HG02759 (cell line): ENCODE results near the gene CSH2.
A peak's percentile ranks its signal among the peaks of the same experiment; 100 is the strongest.

Experiments
- ATAC-seq: cut with Tn5 transposase; IDR thresholded peaks from one replicate; pipeline ENCODE4 v1.9.1; 2021; ENCODE audit warnings: mild to moderate bottlenecking, moderate library complexity; ENCODE audit not compliant: unreplicated experiment

The CSH2 gene

DNA sequence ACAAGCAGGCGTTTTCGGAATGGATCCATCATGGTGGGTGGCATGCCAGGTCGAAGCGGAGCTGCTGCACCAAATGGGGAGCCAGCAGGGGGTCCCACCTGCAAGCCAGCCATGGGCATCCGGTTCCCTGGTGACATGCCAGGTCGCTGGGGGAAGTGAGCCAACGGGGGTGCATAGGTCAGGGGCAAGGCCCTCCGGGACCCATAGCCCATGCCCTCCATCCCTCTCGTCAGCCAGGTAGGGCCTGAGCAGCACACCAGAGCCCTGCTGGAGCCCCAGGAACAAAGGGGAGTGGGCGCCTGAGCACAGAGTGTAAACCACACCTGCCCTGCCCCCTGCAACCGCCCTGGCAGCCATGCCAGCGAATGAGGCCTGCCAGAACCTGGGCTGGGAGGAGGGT, 36.0 kb downstream of the CSH2 start:
- no peak for ATAC-seq

DNA sequence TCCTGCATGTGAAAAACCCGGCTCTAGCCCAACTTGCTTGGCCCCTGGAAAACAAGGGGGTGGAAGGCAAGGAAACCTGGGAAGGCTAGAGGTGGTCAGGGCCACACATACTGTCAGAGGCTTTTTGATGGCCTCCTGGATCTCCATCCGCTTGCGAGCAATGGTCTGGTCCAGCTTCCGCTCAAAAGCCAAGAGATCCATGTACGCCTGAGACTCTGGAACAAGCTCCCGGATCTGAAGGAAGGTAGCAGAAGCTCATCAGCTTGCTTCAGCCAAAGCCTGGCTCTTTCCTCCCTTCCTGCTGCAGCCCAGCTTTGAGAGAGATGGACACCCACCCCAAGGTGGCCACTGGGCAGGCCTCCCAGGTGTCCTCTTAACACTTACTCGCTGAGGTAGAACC, 36.7 kb downstream of the CSH2 start:
- no peak for ATAC-seq

DNA sequence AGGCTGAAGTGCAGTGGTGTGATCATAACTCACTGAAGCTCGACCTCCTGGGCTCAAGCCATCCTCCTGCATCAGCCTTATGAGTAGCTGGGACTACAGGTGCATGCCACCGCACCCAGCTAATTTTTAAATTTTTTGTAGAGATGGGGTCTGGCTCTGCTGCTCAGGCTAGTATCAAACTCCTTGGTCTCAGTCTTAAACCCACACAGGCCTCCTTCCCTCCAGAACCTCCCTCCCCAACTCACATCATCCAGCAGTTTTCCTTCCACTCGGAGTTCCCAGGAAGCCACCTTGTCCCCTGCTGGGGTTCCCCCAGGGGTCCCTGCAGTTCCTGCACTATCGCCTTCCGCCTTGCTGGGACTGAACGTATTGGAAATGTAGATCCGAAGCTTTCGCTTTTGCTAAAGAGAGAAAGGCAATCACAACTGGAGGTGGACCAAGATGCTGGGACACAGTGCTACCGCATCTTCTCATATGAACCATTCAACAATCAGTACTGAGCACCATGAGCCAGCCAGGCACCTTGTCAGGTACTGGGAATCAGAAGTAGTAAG, 38.2 kb downstream of the CSH2 start:
- no peak for ATAC-seq

DNA sequence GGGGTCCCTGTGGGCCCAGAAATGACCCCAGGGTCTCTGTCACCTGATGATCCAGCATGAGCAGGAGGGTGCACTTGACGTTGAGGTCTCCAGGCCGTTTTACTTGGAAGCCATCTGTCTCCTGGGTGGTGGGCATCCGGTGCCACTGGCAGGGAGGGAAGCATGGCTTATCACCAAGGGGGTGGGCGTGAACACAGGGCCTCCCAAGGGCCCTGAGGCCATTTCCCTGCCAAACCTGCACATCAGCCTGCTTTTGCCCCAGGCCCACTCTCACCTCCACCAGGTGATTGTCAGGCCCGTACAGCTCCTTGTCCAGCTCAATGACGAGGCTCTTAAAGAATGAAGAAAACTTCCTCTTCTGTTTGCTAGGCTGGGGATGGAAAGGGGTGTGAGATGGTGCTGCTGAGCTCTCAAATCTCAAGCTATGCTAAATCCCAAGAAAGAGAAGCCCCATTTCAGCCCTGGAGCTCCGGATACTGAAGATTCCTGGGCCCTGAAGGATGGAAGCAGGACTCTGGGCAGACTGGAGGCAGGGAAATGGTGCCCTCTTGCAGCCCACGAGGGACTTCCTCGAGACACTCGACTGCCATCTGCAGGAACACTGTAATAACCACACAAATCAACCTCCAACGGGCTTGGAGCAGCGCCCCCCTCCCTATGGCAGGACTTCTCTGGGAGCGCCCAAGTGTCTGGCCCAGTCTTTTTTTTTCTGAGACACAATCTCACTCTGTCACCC, 38.9 kb downstream of the CSH2 start:
- peak; percentile 67 for ATAC-seq

DNA sequence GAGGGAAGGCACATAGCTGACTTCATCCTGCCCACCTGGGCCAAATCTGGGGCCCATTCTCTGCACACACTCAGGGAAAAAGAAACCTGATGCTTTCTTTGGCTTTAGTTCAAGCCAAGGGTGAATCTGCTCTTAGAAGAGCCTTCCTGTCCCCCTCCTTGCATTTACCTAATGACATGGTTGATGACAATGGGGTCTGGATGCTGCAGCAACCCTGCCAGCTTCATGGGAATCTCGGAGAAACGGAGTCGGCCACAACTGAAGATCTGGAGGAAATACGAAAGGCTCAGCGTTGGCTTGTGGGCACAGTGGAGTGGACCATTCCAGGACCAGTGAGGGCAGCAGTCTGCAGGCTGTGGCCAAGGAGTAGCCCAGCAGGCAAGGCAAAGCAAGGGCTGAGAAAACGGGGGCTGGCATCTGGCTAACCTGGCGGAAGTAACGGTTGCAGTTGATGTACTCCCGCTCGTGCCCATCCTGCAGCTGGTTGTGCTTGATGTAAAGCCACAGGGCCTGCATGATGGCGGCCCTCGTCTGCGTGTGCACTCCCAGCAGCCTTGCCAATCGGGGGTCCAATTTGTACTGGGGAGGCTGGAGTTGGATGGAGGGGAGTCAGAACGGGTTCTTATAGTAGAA, 39.6 kb downstream of the CSH2 start:
- no peak for ATAC-seq

DNA sequence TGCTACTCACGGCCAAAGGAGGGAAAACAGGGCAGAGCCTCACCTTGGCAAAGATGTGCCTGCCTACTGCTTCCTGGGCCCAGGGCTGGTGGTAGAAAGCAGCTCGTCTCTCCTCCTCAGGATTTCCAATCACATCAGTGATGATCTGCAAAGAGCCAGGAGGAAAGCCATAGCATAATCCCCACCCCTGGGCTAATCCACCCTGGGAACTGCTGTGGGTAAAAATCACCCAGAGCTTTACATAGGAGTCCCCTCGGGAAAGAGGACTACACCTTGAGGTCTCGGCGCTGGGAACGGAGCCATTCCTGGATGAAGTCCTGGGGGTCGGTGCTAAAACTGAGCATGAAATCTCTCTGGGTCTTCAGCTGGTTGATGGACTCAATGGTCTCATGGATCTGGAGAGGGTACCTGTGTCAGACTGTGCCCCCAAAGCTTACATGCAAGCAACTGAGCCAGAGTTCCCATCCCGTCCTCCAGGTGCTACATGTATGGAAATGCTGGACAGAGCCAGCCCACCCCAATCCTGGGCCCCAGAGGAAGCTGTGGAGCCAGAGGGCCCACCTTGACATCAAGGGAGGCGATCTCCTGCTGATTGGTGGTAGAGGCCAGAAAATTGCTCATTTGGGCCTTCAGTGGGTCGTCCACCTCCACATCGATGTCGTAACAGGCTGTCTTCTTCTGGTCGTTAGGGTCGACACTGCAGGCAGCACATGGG, 40.3 kb downstream of the CSH2 start:
- no peak for ATAC-seq

DNA sequence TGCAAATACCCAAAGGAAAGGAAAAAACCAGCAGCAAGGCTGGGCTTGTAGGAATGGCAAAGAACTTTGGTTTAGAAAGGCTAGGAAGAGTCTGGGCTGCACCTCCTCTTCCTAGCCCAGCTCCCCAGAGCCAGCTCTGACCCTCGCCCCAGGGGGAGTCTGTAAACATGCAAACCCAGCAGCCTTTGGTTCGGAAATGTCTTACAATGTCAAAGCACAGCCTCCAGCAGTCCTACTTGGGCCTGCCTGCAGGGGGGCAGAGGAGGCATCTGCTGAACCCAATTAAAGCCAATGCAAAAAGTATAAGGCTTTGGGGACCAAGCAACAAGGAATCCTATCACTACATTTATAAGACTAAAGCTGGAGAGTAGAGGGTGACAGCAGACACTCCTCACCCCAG, 41.0 kb downstream of the CSH2 start:
- no peak for ATAC-seq

DNA sequence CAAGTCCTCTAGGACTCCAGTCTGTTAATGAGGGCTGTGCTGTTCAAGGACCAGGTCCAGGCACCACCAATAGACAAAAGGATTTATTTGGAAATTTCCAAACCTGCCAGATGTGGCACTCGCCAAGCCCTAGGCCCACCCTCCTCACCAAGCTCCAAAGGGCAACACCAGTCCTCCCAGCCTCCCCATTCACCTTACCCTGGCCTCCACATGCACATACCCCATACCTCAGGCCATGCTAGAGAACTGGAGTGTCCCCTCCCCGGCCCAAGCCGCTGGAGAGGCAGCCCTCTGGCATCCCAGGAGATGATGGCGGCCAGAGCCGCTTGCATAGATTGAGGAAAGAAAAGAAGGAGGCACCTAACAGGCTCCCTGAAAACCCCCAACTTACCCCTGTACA, 41.5 kb downstream of the CSH2 start:
- no peak for ATAC-seq

DNA sequence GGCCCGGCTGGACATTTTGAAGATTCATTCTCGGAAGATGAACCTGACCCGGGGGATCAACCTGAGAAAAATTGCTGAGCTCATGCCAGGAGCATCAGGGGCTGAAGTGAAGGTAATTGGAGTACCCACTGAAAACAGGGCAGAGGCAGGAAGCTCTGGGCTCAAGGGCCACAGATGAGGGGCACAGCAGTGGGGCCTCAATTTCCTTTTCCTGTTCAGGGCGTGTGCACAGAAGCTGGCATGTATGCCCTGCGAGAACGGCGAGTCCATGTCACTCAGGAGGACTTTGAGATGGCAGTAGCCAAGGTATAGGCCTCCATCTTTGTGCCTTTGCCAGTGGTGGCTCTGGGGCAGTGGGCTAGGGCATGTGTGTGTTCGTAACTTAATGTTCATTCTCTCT, 42.0 kb downstream of the CSH2 start:
- no peak for ATAC-seq

DNA sequence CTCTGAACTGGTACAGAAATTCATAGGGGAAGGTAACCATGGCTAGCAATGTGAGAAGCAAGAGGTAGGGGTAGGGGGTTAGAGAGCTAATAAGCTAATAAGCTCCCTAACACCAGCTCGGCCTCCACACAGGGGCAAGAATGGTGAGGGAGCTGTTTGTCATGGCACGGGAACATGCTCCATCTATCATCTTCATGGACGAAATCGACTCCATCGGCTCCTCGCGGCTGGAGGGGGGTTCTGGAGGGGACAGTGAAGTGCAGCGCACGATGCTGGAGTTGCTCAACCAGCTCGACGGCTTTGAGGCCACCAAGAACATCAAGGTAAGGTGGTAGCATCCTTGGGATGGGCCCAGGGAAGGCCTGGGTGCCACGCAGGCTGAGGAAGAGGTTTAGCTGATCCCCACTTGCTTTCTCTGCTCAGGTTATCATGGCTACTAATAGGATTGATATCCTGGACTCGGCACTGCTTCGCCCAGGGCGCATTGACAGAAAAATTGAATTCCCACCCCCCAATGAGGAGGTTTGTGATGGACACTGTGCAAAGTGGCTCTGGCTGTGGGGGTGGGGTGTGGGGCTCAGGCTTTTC, 42.5 kb downstream of the CSH2 start:
- no peak for ATAC-seq

DNA sequence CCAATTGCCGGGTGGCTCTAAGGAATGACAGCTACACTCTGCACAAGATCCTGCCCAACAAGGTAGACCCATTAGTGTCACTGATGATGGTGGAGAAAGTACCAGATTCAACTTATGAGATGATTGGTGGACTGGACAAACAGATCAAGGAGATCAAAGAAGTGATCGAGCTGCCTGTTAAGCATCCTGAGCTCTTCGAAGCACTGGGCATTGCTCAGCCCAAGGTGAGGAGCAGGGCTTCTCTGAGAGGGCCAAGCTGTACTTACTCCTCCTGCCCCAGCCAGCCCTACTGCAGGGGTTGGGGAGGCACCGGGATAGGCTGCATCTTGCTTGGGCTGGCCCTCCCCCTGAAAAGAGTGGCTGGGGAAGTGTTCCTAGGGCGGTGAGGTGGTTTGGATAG, 43.2 kb downstream of the CSH2 start:
- ATAC-seq: no peak

DNA sequence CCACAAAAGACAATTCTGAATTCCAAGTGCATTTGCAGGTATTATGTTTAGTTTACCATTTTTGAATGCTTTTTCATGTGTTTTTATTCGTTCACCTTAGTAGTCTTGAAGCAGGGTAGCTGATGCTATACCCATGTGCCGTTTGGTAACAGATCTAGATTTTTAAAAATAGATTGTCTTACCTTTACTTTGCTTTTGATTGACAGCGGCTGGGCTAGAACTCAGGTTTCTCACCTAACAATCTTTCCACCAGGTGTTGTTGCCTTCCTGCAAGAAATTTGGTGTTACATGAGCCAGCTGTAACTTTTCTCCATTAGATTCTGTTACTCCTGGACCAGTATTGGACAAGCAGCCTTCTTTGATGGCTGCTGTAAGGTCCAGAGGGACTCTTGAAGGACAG, 44.5 kb downstream of the CSH2 start:
- no peak for ATAC-seq

DNA sequence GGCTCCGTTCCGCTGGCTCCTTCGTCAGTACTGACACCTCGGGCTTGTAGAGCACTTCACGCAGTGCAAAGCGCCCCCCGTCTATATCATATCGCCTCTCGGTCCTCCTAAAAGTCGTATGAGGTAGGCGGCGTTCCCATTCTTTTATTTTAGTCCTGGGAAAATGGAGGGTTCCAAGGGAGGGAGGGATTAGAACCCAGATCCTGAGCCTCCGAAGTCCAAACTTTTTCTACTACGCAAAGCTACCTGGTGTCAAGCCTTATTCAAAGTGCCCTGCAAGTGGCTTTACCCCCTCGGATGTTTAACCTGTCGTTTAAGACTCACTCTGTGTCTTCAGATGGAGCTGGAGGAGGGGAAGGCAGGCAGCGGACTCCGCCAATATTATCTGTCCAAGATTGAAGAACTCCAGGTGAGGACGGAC, 45.7 kb downstream of the CSH2 start:
- ATAC-seq: no peak

DNA sequence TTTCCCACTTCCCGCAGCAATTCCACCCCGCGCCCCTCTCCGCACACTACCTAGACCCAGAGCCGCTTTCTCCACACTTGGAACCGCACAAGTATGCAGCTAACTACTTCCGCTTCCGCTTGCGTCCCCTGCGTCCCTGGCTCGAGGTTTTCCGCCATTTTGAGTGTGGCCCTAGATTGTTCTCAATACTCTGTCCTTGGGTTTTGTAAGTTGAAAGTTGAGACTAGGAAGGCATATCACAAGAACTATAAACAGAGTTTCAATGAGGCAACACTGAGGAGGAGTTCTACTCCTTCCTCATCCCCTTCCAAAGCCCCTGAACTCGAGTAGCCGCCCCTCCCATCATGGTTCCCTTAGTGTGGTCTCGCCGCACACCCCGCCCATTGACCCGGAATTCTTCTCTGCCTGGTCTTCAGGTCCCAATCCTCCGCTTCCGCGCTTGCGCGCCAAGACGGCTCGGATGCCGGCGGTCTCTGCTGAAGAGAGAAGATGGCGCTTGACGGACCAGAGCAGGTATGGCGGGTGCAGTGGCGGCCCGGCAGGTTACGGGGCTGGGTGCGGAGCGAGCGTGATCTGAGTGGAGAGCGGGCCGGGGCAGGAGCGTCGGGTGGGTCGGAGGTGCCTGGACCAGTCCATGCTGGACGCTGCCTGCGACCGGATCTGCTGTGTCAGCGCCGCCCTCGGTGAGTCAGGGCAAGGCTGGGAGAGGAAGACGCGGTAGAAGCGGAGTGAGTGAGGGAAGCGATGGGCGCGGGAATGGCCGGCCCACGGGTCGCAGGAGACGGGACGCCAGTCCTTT, 46.3 kb downstream of the CSH2 start, which contains the start of the genes FTSJ3 and PSMC5:
TSS of gene FTSJ3 (minus strand) at position 662 of the 799 bp plus-strand sequence. CDS start 761 bp downstream, outside the sequence.
TSS of gene PSMC5 (plus strand) at position 430 of the 799 bp plus-strand sequence. CDS start at position 490, 60 bp downstream.
- ATAC-seq: peak; percentile 91

DNA sequence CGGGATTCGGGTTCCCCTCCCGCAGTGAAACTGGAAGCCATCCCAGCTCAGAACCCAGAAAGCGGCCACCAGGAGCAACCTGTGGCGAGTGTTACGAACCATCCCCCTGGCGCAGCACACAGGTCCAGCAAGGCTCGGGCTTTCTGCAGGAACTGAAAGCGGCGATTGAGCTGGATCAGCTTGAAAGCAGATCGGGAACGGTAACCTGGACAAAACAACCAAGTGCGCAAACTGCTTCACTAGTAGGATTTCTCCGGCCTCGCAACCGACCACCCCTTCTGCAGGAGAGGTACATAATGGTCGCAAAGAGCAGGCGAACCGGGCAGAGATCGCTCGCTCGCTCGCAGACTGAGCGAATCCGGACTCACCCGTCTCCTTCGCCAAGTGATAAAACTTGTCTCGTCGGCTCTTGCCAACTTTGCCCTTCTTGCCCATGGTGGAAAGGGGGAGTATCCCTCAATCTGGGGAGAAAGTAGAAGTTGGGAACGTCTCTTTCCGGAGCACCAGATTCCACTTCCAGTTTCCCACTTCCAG, 46.9 kb downstream of the CSH2 start:
- ATAC-seq: no peak

DNA sequence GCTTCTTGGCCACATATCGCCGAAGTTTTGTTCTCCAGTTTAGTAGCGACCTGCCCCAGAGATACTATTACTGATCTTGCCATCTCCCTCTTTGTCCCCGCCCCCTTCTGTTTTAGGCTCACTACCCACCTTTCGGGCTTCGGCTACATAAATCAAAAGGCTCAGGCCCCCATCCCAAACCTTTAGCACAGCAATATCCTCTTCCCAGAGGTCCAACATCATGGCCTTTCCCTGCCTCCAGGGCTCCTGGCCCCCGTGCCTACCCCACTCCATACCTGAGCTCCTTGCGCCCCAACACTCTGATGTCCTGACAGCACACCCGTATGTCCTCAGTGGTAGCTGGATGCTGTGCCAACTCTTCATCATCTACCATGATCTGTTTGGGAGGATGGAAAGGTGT, 49.1 kb downstream of the CSH2 start:
- no peak for ATAC-seq

DNA sequence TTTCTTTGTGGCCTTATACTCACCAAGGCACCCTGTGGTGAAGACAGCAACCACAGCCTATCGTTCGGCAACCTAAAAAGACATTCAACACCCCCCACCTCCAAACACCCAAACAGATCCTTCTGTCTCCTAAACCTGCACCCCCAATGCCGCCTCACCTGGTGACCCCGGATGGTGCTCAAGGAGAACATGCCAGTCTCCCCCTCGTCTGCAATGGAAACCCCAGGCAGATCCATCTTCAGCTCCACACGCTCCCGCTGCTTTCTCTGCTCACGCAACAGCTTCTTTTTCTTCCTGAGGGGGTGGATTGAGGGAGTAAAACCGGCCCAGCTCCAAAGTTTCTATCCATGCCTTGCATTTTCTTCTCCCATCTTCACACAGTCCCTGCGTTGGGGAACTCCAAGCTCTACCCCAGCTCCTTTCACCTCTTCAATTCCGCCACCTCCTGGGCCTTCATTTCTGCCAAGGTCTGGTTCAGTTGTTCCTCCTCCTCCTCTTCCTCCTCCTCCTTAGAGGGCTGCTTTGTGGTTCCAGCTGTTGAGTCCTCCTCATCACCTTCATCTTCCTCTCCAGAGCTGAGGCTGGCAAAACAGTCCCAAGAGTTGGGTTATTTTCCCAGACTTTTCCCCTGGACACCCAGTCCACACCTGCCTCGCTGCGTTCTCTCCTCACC, 49.7 kb downstream of the CSH2 start:
- ATAC-seq: no peak

DNA sequence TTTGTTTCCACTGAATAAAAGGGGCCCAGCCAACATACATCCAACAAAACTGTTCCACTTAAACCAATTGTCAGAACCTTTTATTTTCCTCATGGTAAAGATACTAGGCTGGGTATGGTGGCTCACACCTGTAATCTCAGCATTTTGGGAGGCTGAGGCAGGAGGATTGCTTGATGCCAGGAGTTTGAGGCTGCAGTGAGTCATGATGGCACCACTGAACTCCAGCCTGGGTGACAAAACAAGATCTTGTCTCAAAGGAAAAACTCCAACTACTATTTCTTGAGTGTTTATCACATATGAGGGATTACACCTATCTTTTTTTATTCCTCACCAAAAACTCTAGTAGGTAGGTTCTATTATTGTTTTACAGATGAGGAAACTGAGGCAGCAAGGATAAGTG, 50.9 kb downstream of the CSH2 start:
- no peak for ATAC-seq
